Measurements from ENCODE around the gene GREB1.

The GREB1 gene

GRCh38 chr2:11590193-11590592 lies 56.3 kb downstream of the GREB1 start:
- peaks cover 0 to 2% of the 10 kb centered on the region in 2 experiments for H3K36me3 ChIP-seq (ENCODE audit: control insufficient read depth in 1 of 2, insufficient read depth in 2 of 2, low read length in 2 of 2)
- no peak overlapping the region for H3K4me2 ChIP-seq (ENCODE audit: low read length)
- H4K12ac ChIP-seq (ENCODE audit: low read depth, low read length) = no peak overlapping the region
- no peak overlapping the region for H3K14ac ChIP-seq (ENCODE audit: low read length)
- no peak overlapping the region for H2BK12ac ChIP-seq (ENCODE audit: low read length)
- WGBS (ENCODE audit: extremely low coverage, insufficient coverage, insufficient read length) = no CpG with 5 or more reads among the region's 9 CpGs
- no peak overlapping the region for H2BK120ac ChIP-seq (ENCODE audit: insufficient read depth, low read length, poor library complexity)
- peaks cover 4 to 6% of the 10 kb centered on the region in 2 experiments for H3K4me1 ChIP-seq (ENCODE audit: control insufficient read depth in 1 of 2, insufficient read depth in 2 of 2, low read length in 2 of 2)
- no peak overlapping the region for H3K23ac ChIP-seq (ENCODE audit: low read length)
- H3K18ac ChIP-seq (ENCODE audit: low read length) = no peak overlapping the region
- no peak overlapping the region for H3K4me3 ChIP-seq (ENCODE audit: low read depth, low read length)
- no peak for DNase-seq
- no peaks in the 10 kb centered on the region for H3K9me3 ChIP-seq (ENCODE audit: insufficient read depth, low read depth, low read length)
- H3K79me1 ChIP-seq (ENCODE audit: low read length) = no peaks in the 10 kb centered on the region
- H3K27me3 ChIP-seq (ENCODE audit: insufficient read depth, low read length) = no peaks in the 10 kb centered on the region
- H3K27ac ChIP-seq (ENCODE audit: low read depth, low read length) = no peak overlapping the region
- no peak overlapping the region for H2AFZ ChIP-seq (ENCODE audit: insufficient read depth, low read length, poor library complexity)
- H3K9ac ChIP-seq (ENCODE audit: low read length) = no peak overlapping the region
- no peak overlapping the region for H2AK5ac ChIP-seq (ENCODE audit: low read length)
- H3K4ac ChIP-seq (ENCODE audit: low read depth, low read length) = no peak overlapping the region
- no peaks in the 10 kb centered on the region for H3K79me2 ChIP-seq (ENCODE audit: control insufficient read depth, insufficient read depth, low read length, poor library complexity)
- no peak overlapping the region for H2BK5ac ChIP-seq (ENCODE audit: low read depth, low read length, poor library complexity)
- H4K8ac ChIP-seq (ENCODE audit: low read depth, low read length) = no peak overlapping the region
- H4K91ac ChIP-seq (ENCODE audit: low read depth, low read length) = no peak overlapping the region

GRCh38 chr2:11591091-11591490 lies 57.2 kb downstream of the GREB1 start:
- no peak overlapping the region for H4K91ac ChIP-seq (ENCODE audit: low read depth, low read length)
- H3K18ac ChIP-seq (ENCODE audit: low read length) = no peak overlapping the region
- H2AK5ac ChIP-seq (ENCODE audit: low read length) = no peak overlapping the region
- no peak overlapping the region for H2BK5ac ChIP-seq (ENCODE audit: low read depth, low read length, poor library complexity)
- no peak overlapping the region for H2BK120ac ChIP-seq (ENCODE audit: insufficient read depth, low read length, poor library complexity)
- WGBS (ENCODE audit: extremely low coverage, insufficient coverage, insufficient read length) = no CpG with 5 or more reads among the region's 8 CpGs
- no peak overlapping the region for H3K4me3 ChIP-seq (ENCODE audit: low read depth, low read length)
- no peaks in the 10 kb centered on the region for H3K27me3 ChIP-seq (ENCODE audit: insufficient read depth, low read length)
- H4K8ac ChIP-seq (ENCODE audit: low read depth, low read length) = no peak overlapping the region
- H2AFZ ChIP-seq (ENCODE audit: insufficient read depth, low read length, poor library complexity) = no peak overlapping the region
- no peak for DNase-seq
- peaks cover 2 to 4% of the 10 kb centered on the region in 2 experiments for H3K36me3 ChIP-seq (ENCODE audit: control insufficient read depth in 1 of 2, insufficient read depth in 2 of 2, low read length in 2 of 2)
- H3K9ac ChIP-seq (ENCODE audit: low read length) = no peak overlapping the region
- no peak overlapping the region for H4K12ac ChIP-seq (ENCODE audit: low read depth, low read length)
- no peak overlapping the region for H2BK12ac ChIP-seq (ENCODE audit: low read length)
- H3K23ac ChIP-seq (ENCODE audit: low read length) = no peak overlapping the region
- no peak overlapping the region for H3K4me2 ChIP-seq (ENCODE audit: low read length)
- H3K27ac ChIP-seq (ENCODE audit: low read depth, low read length) = no peak overlapping the region
- no peak overlapping the region for H3K14ac ChIP-seq (ENCODE audit: low read length)
- no peak overlapping the region for H3K4ac ChIP-seq (ENCODE audit: low read depth, low read length)
- H3K4me1 ChIP-seq (ENCODE audit: control insufficient read depth in 1 of 2, insufficient read depth in 2 of 2, low read length in 2 of 2) = peaks cover 4 to 6% of the 10 kb centered on the region in 2 experiments
- H3K9me3 ChIP-seq (ENCODE audit: insufficient read depth, low read depth, low read length) = no peaks in the 10 kb centered on the region
- no peaks in the 10 kb centered on the region for H3K79me2 ChIP-seq (ENCODE audit: control insufficient read depth, insufficient read depth, low read length, poor library complexity)
- no peaks in the 10 kb centered on the region for H3K79me1 ChIP-seq (ENCODE audit: low read length)

- Histone ChIP-seq H2BK120ac (ENCODE audit: insufficient read depth, low read length, poor library complexity) (no peak overlapping the region), H3K23ac (ENCODE audit: low read length) (no peak overlapping the region), H3K27ac (ENCODE audit: low read depth, low read length) (no peak overlapping the region), H4K91ac (ENCODE audit: low read depth, low read length) (no peak overlapping the region), H2BK5ac (ENCODE audit: low read depth, low read length, poor library complexity) (no peak overlapping the region), H3K9me3 (ENCODE audit: insufficient read depth, low read depth, low read length) (no peaks in the 10 kb centered on the region), H3K4ac (ENCODE audit: low read depth, low read length) (no peak overlapping the region), H3K4me3 (ENCODE audit: low read depth, low read length) (no peak overlapping the region), H3K14ac (ENCODE audit: low read length) (no peak overlapping the region), H3K9ac (ENCODE audit: low read length) (no peak overlapping the region), H3K27me3 (ENCODE audit: insufficient read depth, low read length) (no peaks in the 10 kb centered on the region), H3K79me1 (ENCODE audit: low read length) (no peaks in the 10 kb centered on the region), H3K18ac (ENCODE audit: low read length) (no peak overlapping the region), H3K36me3 (ENCODE audit: control insufficient read depth in 1 of 2, insufficient read depth in 2 of 2, low read length in 2 of 2) (peaks cover 2% of the 10 kb centered on the region in 2 experiments), H4K12ac (ENCODE audit: low read depth, low read length) (no peak overlapping the region), H3K4me1 (ENCODE audit: control insufficient read depth in 1 of 2, insufficient read depth in 2 of 2, low read length in 2 of 2) (peaks cover 4 to 6% of the 10 kb centered on the region in 2 experiments), H2AFZ (ENCODE audit: insufficient read depth, low read length, poor library complexity) (no peak overlapping the region), H2AK5ac (ENCODE audit: low read length) (no peak overlapping the region), H2BK12ac (ENCODE audit: low read length) (no peak overlapping the region), H4K8ac (ENCODE audit: low read depth, low read length) (no peak overlapping the region), H3K79me2 (ENCODE audit: control insufficient read depth, insufficient read depth, low read length, poor library complexity) (no peaks in the 10 kb centered on the region), H3K4me2 (ENCODE audit: low read length) (no peak overlapping the region)
- WGBS (ENCODE audit: extremely low coverage, insufficient coverage, insufficient read length) = no CpG with 5 or more reads among the region's 53 CpGs
- peak in 1 of 2 donors; percentile 24 for DNase-seq
Observed at GRCh38 chr2:11592671-11593574, 59.1 kb downstream of the GREB1 start.

- H2AK5ac ChIP-seq (ENCODE audit: low read length) = no peak overlapping the region
- peak overlapping the region; percentile 5 for H3K23ac ChIP-seq (ENCODE audit: low read length)
- peaks cover 3 to 10% of the 10 kb centered on the region in 2 experiments for H3K36me3 ChIP-seq (ENCODE audit: control insufficient read depth in 1 of 2, insufficient read depth in 2 of 2, low read length in 2 of 2)
- H3K27me3 ChIP-seq (ENCODE audit: insufficient read depth, low read length) = no peaks in the 10 kb centered on the region
- H4K91ac ChIP-seq (ENCODE audit: low read depth, low read length) = no peak overlapping the region
- H4K8ac ChIP-seq (ENCODE audit: low read depth, low read length) = no peak overlapping the region
- DNase-seq = no peak
- H4K12ac ChIP-seq (ENCODE audit: low read depth, low read length) = no peak overlapping the region
- no peaks in the 10 kb centered on the region for H3K79me2 ChIP-seq (ENCODE audit: control insufficient read depth, insufficient read depth, low read length, poor library complexity)
- H2BK5ac ChIP-seq (ENCODE audit: low read depth, low read length, poor library complexity) = no peak overlapping the region
- no peaks in the 10 kb centered on the region for H3K9me3 ChIP-seq (ENCODE audit: insufficient read depth, low read depth, low read length)
- H3K9ac ChIP-seq (ENCODE audit: low read length) = no peak overlapping the region
- no peak overlapping the region for H2BK120ac ChIP-seq (ENCODE audit: insufficient read depth, low read length, poor library complexity)
- H3K4ac ChIP-seq (ENCODE audit: low read depth, low read length) = no peak overlapping the region
- no peaks in the 10 kb centered on the region for H3K79me1 ChIP-seq (ENCODE audit: low read length)
- no peak overlapping the region for H3K4me2 ChIP-seq (ENCODE audit: low read length)
- peak overlapping the region; percentile 42 for H3K4me3 ChIP-seq (ENCODE audit: low read depth, low read length)
- WGBS (ENCODE audit: extremely low coverage, insufficient coverage, insufficient read length) = no CpG with 5 or more reads among the region's 10 CpGs
- H3K27ac ChIP-seq (ENCODE audit: low read depth, low read length) = no peak overlapping the region
- peaks cover 4 to 6% of the 10 kb centered on the region in 2 experiments for H3K4me1 ChIP-seq (ENCODE audit: control insufficient read depth in 1 of 2, insufficient read depth in 2 of 2, low read length in 2 of 2)
- no peak overlapping the region for H3K14ac ChIP-seq (ENCODE audit: low read length)
- H2AFZ ChIP-seq (ENCODE audit: insufficient read depth, low read length, poor library complexity) = no peak overlapping the region
- no peak overlapping the region for H3K18ac ChIP-seq (ENCODE audit: low read length)
- no peak overlapping the region for H2BK12ac ChIP-seq (ENCODE audit: low read length)
Observed at GRCh38 chr2:11596801-11597200, 63.0 kb downstream of the GREB1 start.

Data from trophoblast cell (in vitro differentiated cells and primary cell).